GM12878 (cell line): ENCODE data around the gene GGCX. TPM values are rescaled to one million over a fixed set of nuclear protein-coding genes. Genes with fewer than 3 reads are reported as not detected.
A peak's percentile ranks its signal among the peaks of the same experiment; 100 is the strongest.

ENCODE experiments used
- ATAC-seq: fragments of 200-7000 bp; cut with Tn5 transposase; 3 replicates; pipeline ENCODE4 v1.9.1; 2020; ENCODE audit warnings: mild to moderate bottlenecking, moderate library complexity
- BruUV-seq: library from RNA; stranded (reverse); fragments of 400-500 nt; replicated peaks from 2 replicates; lab custom pipeline; 2021; lab: Mats Ljungman, UMichigan
- CTCF ChIA-PET: fragments of 300-600 bp; sonication (Branson Sonifier 250); formaldehyde crosslinking; extraction: SDS; loops from one replicate; lab custom pipeline; 2021; ENCODE audit warnings: inconsistent platforms; lab: Yijun Ruan, JAX
- POLR2A ChIA-PET: fragments of 350-600 bp; formaldehyde crosslinking; extraction: SDS; loops from one replicate; lab custom pipeline; 2021; ENCODE audit warnings: inconsistent platforms; lab: Charles Lee
- RAD21 ChIA-PET: fragments of 300-600 bp; sonication (Branson Sonifier 250); formaldehyde crosslinking; loops from one replicate; lab custom pipeline; 2023; ENCODE audit warnings: antibody characterized with exemption; ENCODE audit not compliant: unreplicated experiment; lab: Charles Lee
- SMC1A ChIA-PET: fragments of 300-600 bp; sonication (Branson Sonifier 250); formaldehyde crosslinking; loops from one replicate; lab custom pipeline; 2023; ENCODE audit not compliant: unreplicated experiment, uncharacterized antibody; lab: Charles Lee
- DNase-seq: peaks from one replicate; pipeline ENCODE4 v3.0.0-alpha.2; 2011; ENCODE audit warnings: low read depth, low spot score
- FAIRE-seq: peaks from 3 replicates; lab custom pipeline; 2011; peaks lifted over from hg19 to GRCh38; lab: Jason Lieb, UNC
- H2AFZ ChIP-seq: 2 replicates; pipeline ENCODE4 v1.6.0; 2011; ENCODE audit warnings: low read depth, low read length, control low read depth; ENCODE audit not compliant: control insufficient read depth
- H3K27ac ChIP-seq: 2 replicates; pipeline ENCODE4 v1.5.1; 2011; ENCODE audit warnings: control low read depth; ENCODE audit not compliant: control insufficient read depth, insufficient read depth
- H3K27me3 ChIP-seq, 2 experiments: replicated peaks in 1 of 2; 2 replicates each; pipeline versions ENCODE4 v1.6.0 to v1.6.1; 2011; ENCODE audit warnings: low read length in 1 of 2; ENCODE audit not compliant: control insufficient read depth in 2 of 2, insufficient read depth in 2 of 2
- H3K36me3 ChIP-seq, 2 experiments: 2 replicates each; pipeline ENCODE4 v1.5.1; 2011; ENCODE audit warnings: low read length in 1 of 2; ENCODE audit not compliant: control insufficient read depth in 2 of 2, insufficient read depth in 2 of 2
- H3K4me1 ChIP-seq: 2 replicates; pipeline ENCODE4 v1.6.1; 2011; ENCODE audit warnings: mild to moderate bottlenecking, low read length, moderate library complexity, mixed read lengths; ENCODE audit not compliant: control insufficient read depth, insufficient read depth
- H3K4me2 ChIP-seq: 2 replicates; pipeline ENCODE4 v1.6.0; 2011; ENCODE audit warnings: control low read depth; ENCODE audit not compliant: control insufficient read depth, insufficient read depth
- H3K4me3 ChIP-seq: fragments of 200-600 bp; sonication (generic); 2 replicates; pipeline ENCODE4 v1.5.1; 2016
- H3K79me2 ChIP-seq: 2 replicates; pipeline ENCODE4 v1.6.0; 2011; ENCODE audit warnings: low read length; ENCODE audit not compliant: control insufficient read depth, insufficient read depth
- H3K9ac ChIP-seq: 2 replicates; pipeline ENCODE4 v1.8.0; 2011; ENCODE audit warnings: low read length, control low read depth, mixed read lengths; ENCODE audit not compliant: control insufficient read depth, insufficient read depth
- H3K9me3 ChIP-seq: replicated peaks from 3 replicates; pipeline ENCODE4 v1.5.1; 2011; ENCODE audit warnings: mild to moderate bottlenecking, low read length; ENCODE audit not compliant: control insufficient read depth, insufficient read depth
- H4K20me1 ChIP-seq: 2 replicates; pipeline ENCODE4 v1.6.0; 2011; ENCODE audit not compliant: control insufficient read depth, insufficient read depth
- CHD4 ChIP-seq: fragments of 200-600 bp; sonication (generic); IDR thresholded peaks from 2 replicates; pipeline ENCODE4 v1.6.1; 2016; ENCODE audit warnings: mild to moderate bottlenecking
- EGR1 ChIP-seq, 2 experiments: IDR thresholded peaks; 1 replicate in 1 of 2; 2 replicates in 1 of 2; pipeline ENCODE4 v1.6.1; 2011 to 2012; ENCODE audit warnings: low read depth in 2 of 2, low read length in 2 of 2, borderline replicate concordance in 1 of 2, mild to moderate bottlenecking in 1 of 2, moderate library complexity in 1 of 2
- ZNF384 ChIP-seq: IDR thresholded peaks from 2 replicates; pipeline ENCODE4 v1.6.1; 2012; ENCODE audit warnings: low read depth, mild to moderate bottlenecking, low read length, improper control_type of control experiment, borderline replicate concordance
- WGBS: methylation state at CpG from one replicate; pipeline ENCODE4 v1.1.6; 2016; ENCODE audit warnings: low lambda C conversion rate; ENCODE audit not compliant: insufficient replicate concordance, insufficient coverage; ENCODE audit errors: missing lambda C conversion rate; 5-methylcytosine and 5-hydroxymethylcytosine counted together
- in situ Hi-C: fragments of 300-500 bp; cut with MboI; formaldehyde crosslinking; loops from 9 replicates; pipeline ENCODE4 v1.14.3; 2018; ENCODE audit warnings: mixed read lengths
- intact Hi-C: fragments of 100-400 bp; cut with micrococcal nuclease; formaldehyde crosslinking; loops from one replicate; pipeline ENCODE4 v1.14.2; 2022; ENCODE audit not compliant: unreplicated experiment
- polyA plus RNA-seq, 11 experiments: library from polyadenylated mRNA; depleted of rRNA in 4 of 11; unstranded in 6 of 11; stranded (reverse) in 5 of 11; fragments of >200 nt; fragmentation: Nextera tagmentation in 4 of 11; fragmentation: Illumina TruSeq in 1 of 11; extraction: Ambion mirVana in 4 of 11; extraction: Trizol in 1 of 11; gene quantifications; 1 replicate in 1 of 11; 2 replicates in 10 of 11; pipeline versions ENCODE4 v1.2.1 to v1.2.3, GENCODE V29; 2011 to 2016; ENCODE audit warnings: inconsistent platforms in 2 of 11, missing spikeins in 2 of 11, low read depth in 1 of 11
- total RNA-seq, 4 experiments: library from RNA; depleted of rRNA in 3 of 4; stranded (reverse); fragments of >200 nt in 3 of 4; fragmentation: Illumina TruSeq in 1 of 4; extraction: Trizol in 1 of 4; gene quantifications; 2 replicates each; pipeline versions ENCODE4 v1.2.1 to v1.2.3, GENCODE V29; 2013 to 2021
- TF ChIP-seq, protein P1 (sequence below): IDR thresholded peaks from 2 replicates; pipeline ENCODE4 v1.6.1; 2012; ENCODE audit warnings: mild to moderate bottlenecking, low read depth, low read length

GGCX gene
- total and polyA plus RNA-seq, 10 of the 15 experiments (the other 5 are each of a cell fraction or from before 2014, with no cell fraction given), result 18.1 to 52.7 (median 25.0) TPM

DNA sequence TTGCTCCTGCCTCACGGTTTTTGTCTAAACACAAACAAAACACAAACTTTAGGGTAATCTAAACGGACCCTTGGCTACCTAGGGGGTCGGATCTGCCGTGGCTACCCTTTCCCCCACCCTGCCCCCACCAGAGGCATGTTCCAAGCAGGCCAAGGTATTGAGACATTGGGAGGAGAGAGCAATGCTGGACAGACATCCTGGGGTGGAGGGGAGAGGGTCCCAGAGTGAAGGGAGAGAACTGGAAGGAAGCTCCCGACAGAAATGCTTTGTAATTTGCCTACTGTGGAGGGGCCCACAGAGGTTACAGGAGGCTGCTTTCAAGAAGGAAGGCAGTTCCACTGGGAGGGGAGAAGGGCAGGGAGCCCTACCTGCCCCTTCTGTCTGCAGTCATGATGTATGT lies 36.3 kb downstream of the GGCX start (continued):
- no peak for TF ChIP-seq EGR1 (IDR thresholded peaks at IDR 0.05; ENCODE audit: borderline replicate concordance in 1 of 2, low read depth in 2 of 2, low read length in 2 of 2)

GRCh38 chr2:85524336-85524908 lies 36.9 kb downstream of the GGCX start:
- Histone ChIP-seq H3K36me3 (no peaks in the 10 kb centered on the region), H3K9ac (no peak overlapping the region), H3K4me2 (no peak overlapping the region), H3K27ac (no peak overlapping the region), H3K27me3 (no peaks in the 10 kb centered on the region; a peak in 1 of 4 replicates), H3K9me3 (no peaks in the 10 kb centered on the region), H4K20me1 (no peaks in the 10 kb centered on the region), H2AFZ (no peak overlapping the region), H3K79me2 (no peaks in the 10 kb centered on the region), H3K4me3 (no peak overlapping the region), H3K4me1 (no peaks in the 10 kb centered on the region; the same call in 1 of the 2 replicates)
- in situ Hi-C loops (no loop called here), intact Hi-C loops (no loop called here)
- TF ChIP-seq, protein P1, sequence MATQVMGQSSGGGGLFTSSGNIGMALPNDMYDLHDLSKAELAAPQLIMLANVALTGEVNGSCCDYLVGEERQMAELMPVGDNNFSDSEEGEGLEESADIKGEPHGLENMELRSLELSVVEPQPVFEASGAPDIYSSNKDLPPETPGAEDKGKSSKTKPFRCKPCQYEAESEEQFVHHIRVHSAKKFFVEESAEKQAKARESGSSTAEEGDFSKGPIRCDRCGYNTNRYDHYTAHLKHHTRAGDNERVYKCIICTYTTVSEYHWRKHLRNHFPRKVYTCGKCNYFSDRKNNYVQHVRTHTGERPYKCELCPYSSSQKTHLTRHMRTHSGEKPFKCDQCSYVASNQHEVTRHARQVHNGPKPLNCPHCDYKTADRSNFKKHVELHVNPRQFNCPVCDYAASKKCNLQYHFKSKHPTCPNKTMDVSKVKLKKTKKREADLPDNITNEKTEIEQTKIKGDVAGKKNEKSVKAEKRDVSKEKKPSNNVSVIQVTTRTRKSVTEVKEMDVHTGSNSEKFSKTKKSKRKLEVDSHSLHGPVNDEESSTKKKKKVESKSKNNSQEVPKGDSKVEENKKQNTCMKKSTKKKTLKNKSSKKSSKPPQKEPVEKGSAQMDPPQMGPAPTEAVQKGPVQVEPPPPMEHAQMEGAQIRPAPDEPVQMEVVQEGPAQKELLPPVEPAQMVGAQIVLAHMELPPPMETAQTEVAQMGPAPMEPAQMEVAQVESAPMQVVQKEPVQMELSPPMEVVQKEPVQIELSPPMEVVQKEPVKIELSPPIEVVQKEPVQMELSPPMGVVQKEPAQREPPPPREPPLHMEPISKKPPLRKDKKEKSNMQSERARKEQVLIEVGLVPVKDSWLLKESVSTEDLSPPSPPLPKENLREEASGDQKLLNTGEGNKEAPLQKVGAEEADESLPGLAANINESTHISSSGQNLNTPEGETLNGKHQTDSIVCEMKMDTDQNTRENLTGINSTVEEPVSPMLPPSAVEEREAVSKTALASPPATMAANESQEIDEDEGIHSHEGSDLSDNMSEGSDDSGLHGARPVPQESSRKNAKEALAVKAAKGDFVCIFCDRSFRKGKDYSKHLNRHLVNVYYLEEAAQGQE, result peak; percentile 32; the same call in 1 of the 2 replicates
- no peak for TF ChIP-seq ZNF384
- no peak for TF ChIP-seq CHD4
- FAIRE-seq, result no peak
- BruUV-seq, result no TSS peak
- RAD21 ChIA-PET, result interaction anchor here (1.0 kb wide), 1 partner anchor 28 kb away, joined by 3 read pairs; no protein-coding TSS in a partner anchor
- SMC1A ChIA-PET, result interaction anchor here (0.6 to 1.0 kb wide), 3 partner anchors 13 to 19 kb away, joined by 3 to 5 read pairs (median 3); no protein-coding TSS in a partner anchor
- POLR2A ChIA-PET, result interaction anchor here (1.3 kb wide), 1 partner anchor 10 kb away, joined by 3 read pairs; no protein-coding TSS in a partner anchor
- CTCF ChIA-PET, result interaction anchor here (0.9 to 1.0 kb wide), 2 partner anchors 26 to 113 kb away, joined by 3 to 4 read pairs; no protein-coding TSS in a partner anchor
- ATAC-seq, result peak; percentile 50
- WGBS, result 21% methylated on average over 8 of the region's 8 CpGs
- no peak for DNase-seq
